HEK293 (cell line): Measurements from ENCODE around the gene SMIM44.
A peak's percentile ranks its signal among the peaks of the same experiment; 100 is the strongest.

Experiments
- IKZF3 ChIP-seq: fragments of 450-650 bp; IDR thresholded peaks from 2 replicates; pipeline ENCODE4 v1.5.0; 2018; ENCODE audit warnings: missing biosample characterization, mild to moderate bottlenecking, missing genetic modification characterization, moderate library complexity
- KLF7 ChIP-seq: fragments of 450-650 bp; formaldehyde crosslinking; IDR thresholded peaks from 2 replicates; pipeline ENCODE4 v1.5.1; 2016; ENCODE audit warnings: missing biosample characterization, missing genetic modification characterization, borderline replicate concordance
- SCRT1 ChIP-seq: fragments of 450-650 bp; formaldehyde crosslinking; IDR thresholded peaks from 2 replicates; pipeline ENCODE4 v1.5.1; 2016; ENCODE audit warnings: missing biosample characterization, missing genetic modification characterization, borderline replicate concordance
- SP7 ChIP-seq: fragments of 450-650 bp; formaldehyde crosslinking; IDR thresholded peaks from 2 replicates; pipeline ENCODE4 v1.5.1; 2016; ENCODE audit warnings: missing biosample characterization, missing genetic modification characterization
- WT1 ChIP-seq: fragments of 450-650 bp; formaldehyde crosslinking; IDR thresholded peaks from 2 replicates; pipeline ENCODE4 v1.5.1; 2016; ENCODE audit warnings: missing biosample characterization, missing genetic modification characterization
- ZBTB17 ChIP-seq: fragments of 450-650 bp; formaldehyde crosslinking; IDR thresholded peaks from 2 replicates; pipeline ENCODE4 v1.5.1; 2016; ENCODE audit warnings: missing biosample characterization, missing genetic modification characterization
- ZEB2 ChIP-seq: fragments of 450-650 bp; formaldehyde crosslinking; IDR thresholded peaks from 2 replicates; pipeline ENCODE4 v1.5.1; 2016; ENCODE audit warnings: missing biosample characterization, missing genetic modification characterization
- ZFP69B ChIP-seq: fragments of 450-650 bp; formaldehyde crosslinking; IDR thresholded peaks from 2 replicates; pipeline ENCODE4 v1.5.1; 2016; ENCODE audit warnings: missing biosample characterization, missing genetic modification characterization
- ZNF2 ChIP-seq: fragments of 450-650 bp; formaldehyde crosslinking; IDR thresholded peaks from 2 replicates; pipeline ENCODE4 v1.5.1; 2016; ENCODE audit warnings: missing biosample characterization, missing genetic modification characterization
- ZNF274 ChIP-seq, 2 experiments: fragments of 200-500 bp in 1 of 2; fragments of 450-650 bp in 1 of 2; sonication (Bioruptor generic) in 1 of 2; formaldehyde crosslinking in 1 of 2; IDR thresholded peaks; 2 replicates each; pipeline versions ENCODE4 v1.5.1 to v1.6.1; 2014 to 2016; ENCODE audit warnings: borderline replicate concordance in 1 of 2, inconsistent platforms in 1 of 2, low read length in 1 of 2, missing biosample characterization in 1 of 2, missing genetic modification characterization in 1 of 2
- ZNF324 ChIP-seq: fragments of 450-650 bp; formaldehyde crosslinking; IDR thresholded peaks from 2 replicates; pipeline ENCODE4 v1.5.1; 2016; ENCODE audit warnings: missing biosample characterization, missing genetic modification characterization
- ZNF335 ChIP-seq: fragments of 450-650 bp; formaldehyde crosslinking; conservative IDR thresholded peaks from 2 replicates; pipeline ENCODE4 v1.5.1; 2016; ENCODE audit warnings: missing biosample characterization, missing genetic modification characterization
- ZNF341 ChIP-seq: fragments of 450-650 bp; formaldehyde crosslinking; IDR thresholded peaks from 2 replicates; pipeline ENCODE4; 2016; ENCODE audit warnings: low read depth, missing biosample characterization, missing genetic modification characterization
- ZNF416 ChIP-seq: fragments of 450-650 bp; formaldehyde crosslinking; IDR thresholded peaks from 2 replicates; pipeline ENCODE4 v1.5.1; 2016; ENCODE audit warnings: missing biosample characterization, missing genetic modification characterization
- ZNF423 ChIP-seq: fragments of 450-650 bp; formaldehyde crosslinking; IDR thresholded peaks from 2 replicates; pipeline ENCODE4 v1.5.1; 2016; ENCODE audit warnings: missing biosample characterization, missing genetic modification characterization
- ZNF48 ChIP-seq: fragments of 450-650 bp; formaldehyde crosslinking; IDR thresholded peaks from 2 replicates; pipeline ENCODE4 v1.5.1; 2016; ENCODE audit warnings: missing biosample characterization, missing genetic modification characterization
- ZNF560 ChIP-seq: fragments of 450-650 bp; formaldehyde crosslinking; IDR thresholded peaks from 2 replicates; pipeline ENCODE4 v1.5.1; 2017; ENCODE audit warnings: missing biosample characterization, missing genetic modification characterization, borderline replicate concordance
- ZNF626 ChIP-seq: fragments of 450-650 bp; sonication (Bioruptor Pico); formaldehyde crosslinking; IDR thresholded peaks from 2 replicates; pipeline ENCODE4 v1.5.1; 2018; ENCODE audit warnings: missing biosample characterization, missing genetic modification characterization, inconsistent platforms
- ZNF701 ChIP-seq: fragments of 450-650 bp; formaldehyde crosslinking; IDR thresholded peaks from 2 replicates; pipeline ENCODE4 v1.5.1; 2016; ENCODE audit warnings: missing biosample characterization, missing genetic modification characterization
- ZNF776 ChIP-seq: fragments of 450-650 bp; formaldehyde crosslinking; IDR thresholded peaks from 2 replicates; pipeline ENCODE4 v1.5.0; 2017; ENCODE audit warnings: missing biosample characterization, missing genetic modification characterization, borderline replicate concordance
- ZNF791 ChIP-seq: fragments of 450-650 bp; formaldehyde crosslinking; IDR thresholded peaks from 2 replicates; pipeline ENCODE4 v1.5.1; 2016; ENCODE audit warnings: missing biosample characterization, missing genetic modification characterization
- ZNF830 ChIP-seq: fragments of 450-650 bp; IDR thresholded peaks from 2 replicates; pipeline ENCODE4 v1.5.0; 2018; ENCODE audit warnings: missing biosample characterization, missing genetic modification characterization, low read depth, mild to moderate bottlenecking, moderate library complexity
- TF ChIP-seq, protein P1 (sequence below): fragments of 450-650 bp; formaldehyde crosslinking; IDR thresholded peaks from 2 replicates; pipeline ENCODE4 v1.5.1; 2016; ENCODE audit warnings: missing biosample characterization, missing genetic modification characterization, borderline replicate concordance
- TF ChIP-seq, protein P2 (sequence below): fragments of 450-650 bp; formaldehyde crosslinking; IDR thresholded peaks from 2 replicates; pipeline ENCODE4 v1.5.1; 2016; ENCODE audit warnings: missing biosample characterization, missing genetic modification characterization
- TF ChIP-seq, protein P3 (sequence below): fragments of 450-650 bp; formaldehyde crosslinking; IDR thresholded peaks from 2 replicates; pipeline ENCODE4 v1.5.1; 2016; ENCODE audit warnings: missing biosample characterization, missing genetic modification characterization
- TF ChIP-seq, protein P4 (sequence below): fragments of 450-650 bp; formaldehyde crosslinking; IDR thresholded peaks from 2 replicates; pipeline ENCODE4 v1.5.1; 2016; ENCODE audit warnings: missing biosample characterization, missing genetic modification characterization
- TF ChIP-seq, protein P5 (sequence below): fragments of 450-650 bp; formaldehyde crosslinking; IDR thresholded peaks from 2 replicates; pipeline ENCODE4 v1.5.1; 2017; ENCODE audit warnings: missing biosample characterization, missing genetic modification characterization
- TF ChIP-seq, protein P6 (sequence below): fragments of 450-650 bp; formaldehyde crosslinking; IDR thresholded peaks from 2 replicates; pipeline ENCODE4 v1.5.1; 2016; ENCODE audit warnings: missing biosample characterization, missing genetic modification characterization
- TF ChIP-seq, protein P7 (sequence below): fragments of 450-650 bp; formaldehyde crosslinking; IDR thresholded peaks from 2 replicates; pipeline ENCODE4 v1.5.1; 2016; ENCODE audit warnings: missing biosample characterization, missing genetic modification characterization

Gene SMIM44

DNA sequence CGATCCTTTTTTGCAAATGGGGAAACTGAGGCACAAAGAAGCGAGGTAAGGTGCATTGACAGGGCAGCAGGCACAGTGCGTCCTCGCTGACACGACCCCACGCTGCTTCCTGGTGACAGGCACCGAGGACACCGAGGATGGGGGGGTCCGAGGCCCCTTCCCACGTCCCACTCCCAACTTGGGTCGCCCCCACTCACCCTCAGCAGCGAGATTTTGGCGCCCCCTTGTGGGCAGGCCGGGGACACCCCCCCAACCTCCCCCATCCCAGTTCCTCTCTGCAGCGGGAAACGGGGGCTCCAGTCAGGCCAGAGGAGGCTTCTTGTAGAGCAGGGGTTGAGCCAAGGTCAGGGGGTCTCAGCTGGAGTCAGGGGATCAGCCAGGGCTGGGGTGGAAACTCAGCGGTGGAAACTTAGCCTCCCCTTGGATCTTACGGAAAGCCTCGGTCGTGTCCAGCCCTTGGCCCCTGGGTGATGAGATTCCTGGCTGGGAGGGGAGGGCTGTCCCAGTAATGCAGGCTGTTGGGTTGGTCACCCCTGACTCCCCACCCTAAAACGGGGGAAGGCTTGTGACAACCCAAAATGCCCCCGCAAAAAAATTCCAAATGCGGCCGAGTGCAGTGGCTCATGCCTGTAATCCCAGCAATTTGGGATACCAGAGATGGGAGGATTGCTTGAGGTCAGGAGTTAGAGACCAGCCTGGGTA lies 11.1 kb downstream of the SMIM44 start (continued):
- no peak for TF ChIP-seq ZNF335
- TF ChIP-seq, protein P1, sequence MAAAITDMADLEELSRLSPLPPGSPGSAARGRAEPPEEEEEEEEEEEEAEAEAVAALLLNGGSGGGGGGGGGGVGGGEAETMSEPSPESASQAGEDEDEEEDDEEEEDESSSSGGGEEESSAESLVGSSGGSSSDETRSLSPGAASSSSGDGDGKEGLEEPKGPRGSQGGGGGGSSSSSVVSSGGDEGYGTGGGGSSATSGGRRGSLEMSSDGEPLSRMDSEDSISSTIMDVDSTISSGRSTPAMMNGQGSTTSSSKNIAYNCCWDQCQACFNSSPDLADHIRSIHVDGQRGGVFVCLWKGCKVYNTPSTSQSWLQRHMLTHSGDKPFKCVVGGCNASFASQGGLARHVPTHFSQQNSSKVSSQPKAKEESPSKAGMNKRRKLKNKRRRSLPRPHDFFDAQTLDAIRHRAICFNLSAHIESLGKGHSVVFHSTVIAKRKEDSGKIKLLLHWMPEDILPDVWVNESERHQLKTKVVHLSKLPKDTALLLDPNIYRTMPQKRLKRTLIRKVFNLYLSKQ = no peak
- TF ChIP-seq KLF7 = no peak
- TF ChIP-seq, protein P2, sequence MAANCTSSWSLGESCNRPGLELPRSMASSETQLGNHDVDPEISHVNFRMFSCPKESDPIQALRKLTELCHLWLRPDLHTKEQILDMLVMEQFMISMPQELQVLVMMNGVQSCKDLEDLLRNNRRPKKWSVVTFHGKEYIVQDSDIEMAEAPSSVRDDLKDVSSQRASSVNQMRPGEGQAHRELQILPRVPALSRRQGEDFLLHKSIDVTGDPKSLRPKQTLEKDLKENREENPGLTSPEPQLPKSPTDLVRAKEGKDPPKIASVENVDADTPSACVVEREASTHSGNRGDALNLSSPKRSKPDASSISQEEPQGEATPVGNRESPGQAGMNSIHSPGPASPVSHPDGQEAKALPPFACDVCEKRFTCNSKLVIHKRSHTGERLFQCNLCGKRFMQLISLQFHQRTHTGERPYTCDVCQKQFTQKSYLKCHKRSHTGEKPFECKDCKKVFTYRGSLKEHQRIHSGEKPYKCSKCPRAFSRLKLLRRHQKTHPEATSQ = no peak
- TF ChIP-seq ZNF626 = no peak
- no peak for TF ChIP-seq ZNF423 (tag by site-specific recombination)
- no peak for TF ChIP-seq ZNF791 (tag by site-specific recombination)
- TF ChIP-seq, protein P3, sequence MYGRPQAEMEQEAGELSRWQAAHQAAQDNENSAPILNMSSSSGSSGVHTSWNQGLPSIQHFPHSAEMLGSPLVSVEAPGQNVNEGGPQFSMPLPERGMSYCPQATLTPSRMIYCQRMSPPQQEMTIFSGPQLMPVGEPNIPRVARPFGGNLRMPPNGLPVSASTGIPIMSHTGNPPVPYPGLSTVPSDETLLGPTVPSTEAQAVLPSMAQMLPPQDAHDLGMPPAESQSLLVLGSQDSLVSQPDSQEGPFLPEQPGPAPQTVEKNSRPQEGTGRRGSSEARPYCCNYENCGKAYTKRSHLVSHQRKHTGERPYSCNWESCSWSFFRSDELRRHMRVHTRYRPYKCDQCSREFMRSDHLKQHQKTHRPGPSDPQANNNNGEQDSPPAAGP (tag by site-specific recombination) = peak; percentile 81; the same call in 1 of the 2 replicates
- peak; percentile 17; the same call in 1 of the 2 replicates for TF ChIP-seq SP7
- TF ChIP-seq SCRT1 (tag by site-specific recombination) = no peak
- TF ChIP-seq, protein P4, sequence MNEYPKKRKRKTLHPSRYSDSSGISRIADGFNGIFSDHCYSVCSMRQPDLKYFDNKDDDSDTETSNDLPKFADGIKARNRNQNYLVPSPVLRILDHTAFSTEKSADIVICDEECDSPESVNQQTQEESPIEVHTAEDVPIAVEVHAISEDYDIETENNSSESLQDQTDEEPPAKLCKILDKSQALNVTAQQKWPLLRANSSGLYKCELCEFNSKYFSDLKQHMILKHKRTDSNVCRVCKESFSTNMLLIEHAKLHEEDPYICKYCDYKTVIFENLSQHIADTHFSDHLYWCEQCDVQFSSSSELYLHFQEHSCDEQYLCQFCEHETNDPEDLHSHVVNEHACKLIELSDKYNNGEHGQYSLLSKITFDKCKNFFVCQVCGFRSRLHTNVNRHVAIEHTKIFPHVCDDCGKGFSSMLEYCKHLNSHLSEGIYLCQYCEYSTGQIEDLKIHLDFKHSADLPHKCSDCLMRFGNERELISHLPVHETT (tag by site-specific recombination) = peak; percentile 34; the same call in 1 of the 2 replicates
- no peak for TF ChIP-seq ZEB2 (tag by site-specific recombination)
- no peak for TF ChIP-seq IKZF3 (tag by site-specific recombination)
- no peak for TF ChIP-seq ZNF48
- TF ChIP-seq, protein P5, sequence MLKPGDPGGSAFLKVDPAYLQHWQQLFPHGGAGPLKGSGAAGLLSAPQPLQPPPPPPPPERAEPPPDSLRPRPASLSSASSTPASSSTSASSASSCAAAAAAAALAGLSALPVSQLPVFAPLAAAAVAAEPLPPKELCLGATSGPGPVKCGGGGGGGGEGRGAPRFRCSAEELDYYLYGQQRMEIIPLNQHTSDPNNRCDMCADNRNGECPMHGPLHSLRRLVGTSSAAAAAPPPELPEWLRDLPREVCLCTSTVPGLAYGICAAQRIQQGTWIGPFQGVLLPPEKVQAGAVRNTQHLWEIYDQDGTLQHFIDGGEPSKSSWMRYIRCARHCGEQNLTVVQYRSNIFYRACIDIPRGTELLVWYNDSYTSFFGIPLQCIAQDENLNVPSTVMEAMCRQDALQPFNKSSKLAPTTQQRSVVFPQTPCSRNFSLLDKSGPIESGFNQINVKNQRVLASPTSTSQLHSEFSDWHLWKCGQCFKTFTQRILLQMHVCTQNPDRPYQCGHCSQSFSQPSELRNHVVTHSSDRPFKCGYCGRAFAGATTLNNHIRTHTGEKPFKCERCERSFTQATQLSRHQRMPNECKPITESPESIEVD (tag by site-specific recombination) = no peak
- no peak for TF ChIP-seq ZNF701 (tag by site-specific recombination)
- TF ChIP-seq ZNF416 = no peak
- no peak for TF ChIP-seq ZNF324
- no peak for TF ChIP-seq ZBTB17 (tag by site-specific recombination)
- TF ChIP-seq ZNF2 = 0 out of 2 replicates have a peak, but pooled peaks have one; percentile 32
- TF ChIP-seq ZNF776 = no peak
- TF ChIP-seq ZNF341 (tag by site-specific recombination) = peak; percentile 46; the same call in 1 of the 2 replicates
- no peak for TF ChIP-seq ZFP69B (tag by site-specific recombination)
- TF ChIP-seq, protein P6, sequence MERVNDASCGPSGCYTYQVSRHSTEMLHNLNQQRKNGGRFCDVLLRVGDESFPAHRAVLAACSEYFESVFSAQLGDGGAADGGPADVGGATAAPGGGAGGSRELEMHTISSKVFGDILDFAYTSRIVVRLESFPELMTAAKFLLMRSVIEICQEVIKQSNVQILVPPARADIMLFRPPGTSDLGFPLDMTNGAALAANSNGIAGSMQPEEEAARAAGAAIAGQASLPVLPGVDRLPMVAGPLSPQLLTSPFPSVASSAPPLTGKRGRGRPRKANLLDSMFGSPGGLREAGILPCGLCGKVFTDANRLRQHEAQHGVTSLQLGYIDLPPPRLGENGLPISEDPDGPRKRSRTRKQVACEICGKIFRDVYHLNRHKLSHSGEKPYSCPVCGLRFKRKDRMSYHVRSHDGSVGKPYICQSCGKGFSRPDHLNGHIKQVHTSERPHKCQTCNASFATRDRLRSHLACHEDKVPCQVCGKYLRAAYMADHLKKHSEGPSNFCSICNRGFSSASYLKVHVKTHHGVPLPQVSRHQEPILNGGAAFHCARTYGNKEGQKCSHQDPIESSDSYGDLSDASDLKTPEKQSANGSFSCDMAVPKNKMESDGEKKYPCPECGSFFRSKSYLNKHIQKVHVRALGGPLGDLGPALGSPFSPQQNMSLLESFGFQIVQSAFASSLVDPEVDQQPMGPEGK = peak; percentile 87
- TF ChIP-seq ZNF274 (IDR thresholded peaks at IDR 0.05; ENCODE audit: low read length) = no peak
- TF ChIP-seq ZNF274 (tag by site-specific recombination; IDR thresholded peaks at IDR 0.05; ENCODE audit: borderline replicate concordance) = no peak
- no peak for TF ChIP-seq WT1
- TF ChIP-seq, protein P7, sequence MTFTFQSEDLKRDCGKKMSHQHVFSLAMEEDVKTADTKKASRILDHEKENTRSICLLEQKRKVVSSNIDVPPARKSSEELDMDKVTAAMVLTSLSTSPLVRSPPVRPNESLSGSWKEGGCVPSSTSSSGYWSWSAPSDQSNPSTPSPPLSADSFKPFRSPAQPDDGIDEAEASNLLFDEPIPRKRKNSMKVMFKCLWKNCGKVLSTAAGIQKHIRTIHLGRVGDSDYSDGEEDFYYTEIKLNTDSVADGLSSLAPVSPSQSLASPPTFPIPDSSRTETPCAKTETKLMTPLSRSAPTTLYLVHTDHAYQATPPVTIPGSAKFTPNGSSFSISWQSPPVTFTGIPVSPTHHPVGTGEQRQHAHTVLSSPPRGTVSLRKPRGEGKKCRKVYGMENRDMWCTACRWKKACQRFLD = no peak
- TF ChIP-seq ZNF560 = no peak
- TF ChIP-seq ZNF830 = no peak
